Left ventricle myocardium inferior (tissue), 1 donor: ENCODE data around the gene CDHR2. TPM values are rescaled to one million over a fixed set of nuclear protein-coding genes. Genes with fewer than 3 reads are reported as not detected.
A peak's percentile ranks its signal among the peaks of the same experiment; 100 is the strongest.

Experiments
- DNase-seq: peaks from one replicate; pipeline ENCODE4 v3.0.0-alpha.2; 2020
- H3K27ac ChIP-seq: fragments of 200-600 bp; replicated peaks from 2 replicates; pipeline ENCODE4 v1.8.0; 2021
- H3K27me3 ChIP-seq: fragments of 200-600 bp; 2 replicates; pipeline ENCODE4 v1.8.0; 2021; ENCODE audit warnings: low read depth
- H3K36me3 ChIP-seq: fragments of 200-600 bp; 2 replicates; pipeline ENCODE4 v1.8.0; 2021
- H3K4me1 ChIP-seq: fragments of 200-600 bp; 2 replicates; pipeline ENCODE4 v1.8.0; 2021
- H3K4me3 ChIP-seq: fragments of 200-600 bp; 2 replicates; pipeline ENCODE4 v1.8.0; 2021; ENCODE audit warnings: mild to moderate bottlenecking, moderate library complexity
- H3K9me3 ChIP-seq: fragments of 200-600 bp; replicated peaks from 2 replicates; pipeline ENCODE4 v1.8.0; 2021
- intact Hi-C: fragments of 100-400 bp; cut with micrococcal nuclease; formaldehyde crosslinking; loops from one replicate; pipeline ENCODE4 v1.11.0; 2022
- total RNA-seq: library from RNA; stranded (reverse); fragmentation: NEBNext Ultra II Directional; extraction: Animal tissue kit (Norgen Biotek cat#: 25700); gene quantifications from one replicate; pipeline ENCODE4 v1.2.1, GENCODE V29; 2021
- TF ChIP-seq, protein P1 (sequence below): fragments of 200-600 bp; IDR thresholded peaks from 2 replicates; pipeline ENCODE4 v1.8.0; 2021; ENCODE audit warnings: antibody characterized with exemption, mild to moderate bottlenecking, borderline replicate concordance
- donor health status: DM: no; HTN: yes; CAD: no; lungs with severe emphysema.

CDHR2 gene
- total RNA-seq, 1 donor from 2014 or later = 0.33 TPM

DNA sequence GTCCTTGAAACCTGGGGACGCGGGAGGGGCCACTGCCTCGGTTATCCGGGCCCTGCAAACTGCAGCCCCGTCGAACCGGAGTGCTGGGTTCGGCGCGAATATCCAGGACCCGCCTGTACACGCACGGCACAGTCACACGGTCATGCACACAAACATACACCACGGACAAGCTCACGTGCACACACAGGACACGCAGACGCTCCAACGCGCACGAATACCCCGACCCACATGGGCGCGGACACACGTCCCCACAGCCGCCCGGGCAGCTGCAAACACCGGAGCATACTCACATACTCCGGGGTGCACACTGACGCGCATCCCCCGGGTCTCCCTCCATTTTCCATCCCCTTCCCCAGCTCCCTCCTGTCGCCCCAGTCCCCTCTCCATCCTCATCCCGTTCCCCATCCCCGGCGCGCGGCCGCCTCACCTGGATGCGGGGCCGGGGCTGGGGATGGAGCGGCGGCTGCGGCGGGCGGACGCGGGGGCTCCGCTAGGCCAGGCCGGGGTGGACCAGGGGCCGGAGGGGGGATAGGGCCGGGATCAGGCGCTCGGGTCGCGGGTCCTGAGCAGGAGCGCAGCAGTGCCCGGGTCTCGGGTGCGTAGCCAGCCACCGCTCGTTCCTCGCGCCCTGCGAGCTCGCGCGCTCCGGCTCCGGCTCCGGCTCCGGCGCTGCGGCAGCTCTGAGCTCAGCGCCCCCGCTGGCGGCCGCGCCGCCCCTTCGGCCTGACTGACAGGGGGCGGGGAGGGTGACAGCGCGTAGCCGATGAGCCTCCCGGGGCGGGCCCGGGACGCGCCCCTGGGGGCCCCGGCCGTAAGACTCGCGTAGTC, 80.9 kb downstream of the CDHR2 start, which contains the start of the genes EIF4E1B and SNCB:
TSS of gene EIF4E1B (plus strand) at position 823 of the 828 bp plus-strand sequence. CDS start 12,113 bp downstream, outside the sequence.
TSS of gene SNCB (minus strand) at position 682 of the 828 bp plus-strand sequence. CDS start 880 bp downstream, outside the sequence.
- intact Hi-C loops = no loop called here
- Histone ChIP-seq H3K27me3 (peaks cover 100% of the 10 kb centered on the region), H3K27ac (no peak within 1 kb of the TSS), H3K4me3 (peak within 1 kb of the TSS; percentile 62), H3K9me3 (no peaks in the 10 kb centered on the region), H3K36me3 (no peaks in the 10 kb centered on the region), H3K4me1 (peaks cover 15% of the 10 kb centered on the region)
- TF ChIP-seq, protein P1, sequence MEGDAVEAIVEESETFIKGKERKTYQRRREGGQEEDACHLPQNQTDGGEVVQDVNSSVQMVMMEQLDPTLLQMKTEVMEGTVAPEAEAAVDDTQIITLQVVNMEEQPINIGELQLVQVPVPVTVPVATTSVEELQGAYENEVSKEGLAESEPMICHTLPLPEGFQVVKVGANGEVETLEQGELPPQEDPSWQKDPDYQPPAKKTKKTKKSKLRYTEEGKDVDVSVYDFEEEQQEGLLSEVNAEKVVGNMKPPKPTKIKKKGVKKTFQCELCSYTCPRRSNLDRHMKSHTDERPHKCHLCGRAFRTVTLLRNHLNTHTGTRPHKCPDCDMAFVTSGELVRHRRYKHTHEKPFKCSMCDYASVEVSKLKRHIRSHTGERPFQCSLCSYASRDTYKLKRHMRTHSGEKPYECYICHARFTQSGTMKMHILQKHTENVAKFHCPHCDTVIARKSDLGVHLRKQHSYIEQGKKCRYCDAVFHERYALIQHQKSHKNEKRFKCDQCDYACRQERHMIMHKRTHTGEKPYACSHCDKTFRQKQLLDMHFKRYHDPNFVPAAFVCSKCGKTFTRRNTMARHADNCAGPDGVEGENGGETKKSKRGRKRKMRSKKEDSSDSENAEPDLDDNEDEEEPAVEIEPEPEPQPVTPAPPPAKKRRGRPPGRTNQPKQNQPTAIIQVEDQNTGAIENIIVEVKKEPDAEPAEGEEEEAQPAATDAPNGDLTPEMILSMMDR = no peak
- no peak for DNase-seq

DNA sequence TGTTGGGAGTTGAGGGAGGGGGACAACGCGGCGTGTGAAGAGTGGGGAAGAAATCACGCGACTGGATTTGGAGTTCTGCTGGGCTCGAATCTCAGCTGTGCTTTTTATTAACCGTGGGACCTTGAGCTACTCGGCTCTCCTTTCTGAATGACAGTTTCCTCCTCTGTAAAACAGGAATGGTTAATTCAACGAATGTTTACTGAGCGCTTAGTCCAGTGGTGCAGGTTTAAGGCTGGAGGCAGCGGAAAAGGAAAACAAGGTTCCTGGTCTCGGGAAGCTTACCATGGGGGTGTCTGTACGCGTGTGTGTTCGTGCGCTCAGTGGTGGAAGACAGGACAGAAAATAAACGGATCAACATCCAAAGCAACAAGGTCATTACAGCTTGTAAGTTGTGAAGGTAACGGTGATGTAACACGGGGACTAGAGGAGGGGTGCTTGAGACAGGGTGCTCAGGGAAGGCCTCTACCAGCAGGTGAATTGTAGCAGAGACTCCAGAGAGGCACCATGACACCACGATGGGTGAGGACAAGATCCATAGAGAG, 81.6 kb downstream of the CDHR2 start:
- no peaks in the 10 kb centered on the region for H3K36me3 ChIP-seq
- H3K4me1 ChIP-seq = peaks cover 15% of the 10 kb centered on the region
- DNase-seq = no peak
- H3K9me3 ChIP-seq = no peaks in the 10 kb centered on the region
- peak overlapping the region; percentile 62 for H3K4me3 ChIP-seq
- TF ChIP-seq, protein P1 = no peak
- intact Hi-C loops = no loop called here
- H3K27me3 ChIP-seq = peaks cover 100% of the 10 kb centered on the region
- H3K27ac ChIP-seq = no peak overlapping the region

DNA sequence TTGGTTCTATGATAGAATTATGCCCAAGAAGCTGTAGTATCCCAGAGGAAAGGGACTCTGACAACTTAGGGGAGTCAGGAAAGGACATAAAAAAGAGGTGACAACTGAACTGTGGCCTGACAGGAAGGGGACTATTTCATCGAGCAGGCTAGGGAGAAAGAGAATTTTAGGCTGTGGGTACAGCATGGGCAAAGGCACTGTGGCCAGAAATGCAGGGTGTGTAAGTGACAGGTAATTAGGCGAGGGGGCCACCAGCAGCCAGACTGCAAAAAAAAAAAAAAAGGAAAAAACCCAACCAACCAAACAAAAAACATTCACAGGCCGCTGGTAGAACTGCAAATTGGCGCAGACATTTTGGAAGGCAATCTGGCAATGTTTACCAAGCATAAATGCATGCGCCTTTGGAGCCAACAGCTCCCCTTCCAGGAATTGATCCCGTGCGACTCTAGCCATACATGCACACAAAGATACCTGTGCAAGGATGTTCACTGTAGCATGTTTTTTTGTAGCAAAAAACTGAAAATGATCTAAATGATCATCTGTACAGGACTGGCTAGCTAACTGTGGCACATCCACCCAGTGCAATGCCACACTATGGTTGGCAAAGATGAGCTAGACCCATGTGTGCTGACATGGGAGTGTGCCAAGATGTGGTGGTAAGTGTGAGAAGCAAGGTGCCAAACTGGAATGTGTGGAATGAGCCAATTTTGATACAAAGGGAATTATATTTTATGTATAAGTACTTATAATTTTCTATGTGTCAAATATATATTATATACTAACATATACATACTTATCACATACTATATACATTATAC, 82.5 kb downstream of the CDHR2 start:
- Histone ChIP-seq H3K27me3 (peaks cover 92% of the 10 kb centered on the region), H3K4me3 (no peak overlapping the region), H3K4me1 (peaks cover 15% of the 10 kb centered on the region), H3K27ac (no peak overlapping the region), H3K36me3 (no peaks in the 10 kb centered on the region), H3K9me3 (no peaks in the 10 kb centered on the region)
- TF ChIP-seq, protein P1 = no peak
- DNase-seq = no peak
- intact Hi-C loops = no loop called here

DNA sequence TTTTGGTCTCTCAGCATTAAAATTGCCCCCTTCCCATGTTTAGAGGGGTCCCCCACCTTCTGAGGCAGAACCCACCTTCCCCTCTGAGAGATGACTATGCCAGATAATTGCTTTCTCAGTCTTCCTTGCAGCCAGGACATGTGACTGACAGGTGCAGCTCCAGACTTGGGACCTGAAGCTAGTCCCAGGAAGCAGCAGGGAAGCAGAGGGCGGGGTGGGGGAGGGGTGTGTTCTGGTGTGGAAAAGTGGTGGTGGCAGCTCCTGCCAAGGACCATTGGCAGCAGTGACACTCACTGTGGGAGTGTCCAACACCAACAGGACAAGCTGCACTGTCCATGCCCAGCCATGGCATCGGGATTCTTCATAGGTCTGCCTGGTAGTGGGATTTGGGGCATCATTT, 83.6 kb downstream of the CDHR2 start:
- Histone ChIP-seq H3K9me3 (no peaks in the 10 kb centered on the region), H3K27ac (no peak overlapping the region), H3K36me3 (no peaks in the 10 kb centered on the region), H3K27me3 (peaks cover 81% of the 10 kb centered on the region), H3K4me1 (peaks cover 15% of the 10 kb centered on the region), H3K4me3 (no peak overlapping the region)
- TF ChIP-seq, protein P1 = no peak
- intact Hi-C loops = no loop called here
- DNase-seq = no peak

DNA sequence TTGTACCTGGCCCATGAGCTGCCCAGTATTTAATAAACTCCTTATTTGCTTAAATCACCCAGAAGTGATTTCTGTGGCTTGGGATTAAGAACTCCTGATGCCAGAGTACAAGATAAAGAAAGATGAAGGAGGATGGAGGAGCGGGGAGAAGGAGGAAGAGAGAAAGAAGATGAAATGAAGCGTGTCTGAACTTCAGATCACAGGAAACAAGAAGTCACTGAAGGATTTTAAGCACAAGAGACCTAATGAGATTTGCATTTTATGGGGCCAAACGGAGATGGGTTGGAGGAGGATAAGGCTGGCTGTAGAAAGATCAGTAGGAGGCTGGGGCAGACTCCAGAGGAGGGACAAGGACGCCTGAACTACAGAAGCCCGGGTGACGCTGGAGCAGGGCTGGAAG, 84.5 kb downstream of the CDHR2 start:
- Histone ChIP-seq H3K27ac (no peak overlapping the region), H3K4me1 (peaks cover 15% of the 10 kb centered on the region), H3K4me3 (no peak overlapping the region), H3K36me3 (no peaks in the 10 kb centered on the region), H3K9me3 (no peaks in the 10 kb centered on the region), H3K27me3 (peaks cover 72% of the 10 kb centered on the region)
- DNase-seq = no peak
- intact Hi-C loops = no loop called here
- TF ChIP-seq, protein P1 = no peak
